ENCODE data around the gene PKDCC. TPM values are rescaled to one million over a fixed set of nuclear protein-coding genes. Genes with fewer than 3 reads are reported as not detected.

The PKDCC gene
- total and polyA plus RNA-seq, 2 donors (not counting 1 experiment from before 2014, with no cell fraction given) = 0.20 to 0.82 TPM

DNA sequence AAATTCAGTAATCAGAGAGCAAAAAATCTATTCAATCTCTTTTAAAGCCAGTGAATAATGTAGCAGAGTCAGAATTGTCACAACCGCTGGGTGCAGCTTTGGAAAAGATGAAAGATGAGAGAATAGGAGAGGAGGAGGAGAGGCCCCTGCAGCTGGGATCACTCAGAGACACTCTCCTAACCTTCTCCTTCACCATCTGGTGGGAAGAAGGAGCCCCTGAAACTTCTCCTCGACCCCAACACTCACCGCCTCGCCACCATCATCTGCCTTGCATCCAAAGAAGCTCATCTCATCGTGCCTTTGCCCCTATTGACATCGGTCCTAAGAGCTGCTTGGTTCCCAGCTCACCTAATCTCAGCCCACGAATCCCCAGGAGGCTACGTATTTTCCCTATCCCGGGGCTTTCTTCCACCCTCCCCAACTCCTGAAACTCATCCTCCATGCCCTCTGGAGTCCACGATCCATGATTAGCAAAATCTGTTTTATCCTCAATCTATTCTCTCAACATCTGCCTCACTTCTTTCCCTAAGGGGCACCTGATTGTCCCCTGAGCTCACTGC is 58.5 kb downstream of the PKDCC start:
- H3K27ac ChIP-seq (ENCODE audit: low read length in 2 of 2) = peak overlapping the region; percentile 98 to 99
- intact Hi-C loops (cut with micrococcal nuclease) = loop anchor here (10.0 kb wide), 1 partner anchor 1048 kb away; no protein-coding TSS in a partner anchor
- H3K4me3 Mint-ChIP-seq = no peak overlapping the region
- H3K27ac Mint-ChIP-seq = no peak overlapping the region
- no peaks in the 10 kb centered on the region for H3K27me3 Mint-ChIP-seq
- 85% methylated on average over 8 of the region's 10 CpGs for whole genome bisulfite sequencing (ENCODE audit: insufficient coverage)
- no peaks in the 10 kb centered on the region for H3K9me3 ChIP-seq (ENCODE audit: control extremely low read depth in 1 of 3, control insufficient read depth in 2 of 3, insufficient read depth in 1 of 3, low read length in 2 of 3)
- ATAC-seq (ENCODE audit: low read depth) = no peak
- peaks cover 91 to 99% of the 10 kb centered on the region in 2 donors for H3K4me1 ChIP-seq (ENCODE audit: control insufficient read depth in 2 of 2, insufficient read depth in 2 of 2, low read length in 2 of 2)
- H3K9ac ChIP-seq (ENCODE audit: low read length) = peak overlapping the region; percentile 65
- H3K4me3 ChIP-seq (ENCODE audit: control extremely low read depth in 1 of 5, extremely low read depth in 1 of 5, insufficient read depth in 1 of 5, low read depth in 2 of 5, low read length in 4 of 5) = peak overlapping the region; percentile 22 to 59 (median 36)
- H3K9me3 Mint-ChIP-seq (ENCODE audit: insufficient read depth) = no peaks in the 10 kb centered on the region
- DNase-seq = no peak
- POLR2A ChIA-PET = interaction anchor here (1.2 to 3.8 kb wide), 5 partner anchors 11 to 63 kb away, joined by 5 to 28 read pairs (median 11); partner anchors contain the start of gene EML4
- H3K79me2 ChIP-seq (ENCODE audit: control insufficient read depth, insufficient read depth, low read length) = peaks cover 23% of the 10 kb centered on the region
- TF ChIP-seq, protein P1, sequence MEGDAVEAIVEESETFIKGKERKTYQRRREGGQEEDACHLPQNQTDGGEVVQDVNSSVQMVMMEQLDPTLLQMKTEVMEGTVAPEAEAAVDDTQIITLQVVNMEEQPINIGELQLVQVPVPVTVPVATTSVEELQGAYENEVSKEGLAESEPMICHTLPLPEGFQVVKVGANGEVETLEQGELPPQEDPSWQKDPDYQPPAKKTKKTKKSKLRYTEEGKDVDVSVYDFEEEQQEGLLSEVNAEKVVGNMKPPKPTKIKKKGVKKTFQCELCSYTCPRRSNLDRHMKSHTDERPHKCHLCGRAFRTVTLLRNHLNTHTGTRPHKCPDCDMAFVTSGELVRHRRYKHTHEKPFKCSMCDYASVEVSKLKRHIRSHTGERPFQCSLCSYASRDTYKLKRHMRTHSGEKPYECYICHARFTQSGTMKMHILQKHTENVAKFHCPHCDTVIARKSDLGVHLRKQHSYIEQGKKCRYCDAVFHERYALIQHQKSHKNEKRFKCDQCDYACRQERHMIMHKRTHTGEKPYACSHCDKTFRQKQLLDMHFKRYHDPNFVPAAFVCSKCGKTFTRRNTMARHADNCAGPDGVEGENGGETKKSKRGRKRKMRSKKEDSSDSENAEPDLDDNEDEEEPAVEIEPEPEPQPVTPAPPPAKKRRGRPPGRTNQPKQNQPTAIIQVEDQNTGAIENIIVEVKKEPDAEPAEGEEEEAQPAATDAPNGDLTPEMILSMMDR (IDR thresholded peaks at IDR 0.05) = no peak
- no peak for TF ChIP-seq EZH2 (IDR thresholded peaks at IDR 0.05; ENCODE audit: borderline replicate concordance, insufficient read depth, low read depth, low read length, poor library complexity, severe bottlenecking)
- peak overlapping the region; percentile 94 for H3K4me2 ChIP-seq (replicated peaks; ENCODE audit: low read depth, low read length, poor library complexity, severe bottlenecking)
- H3K36me3 ChIP-seq (replicated peaks in 1 of 2; ENCODE audit: control extremely low read depth in 1 of 2, control insufficient read depth in 1 of 2, extremely low read depth in 1 of 2, insufficient read depth in 2 of 2, low read length in 1 of 2) = no peaks in the 10 kb centered on the region
- H3K27me3 ChIP-seq (replicated peaks in 1 of 4; ENCODE audit: control extremely low read depth in 1 of 4, control insufficient read depth in 3 of 4, insufficient read depth in 4 of 4, low read length in 3 of 4) = no peaks in the 10 kb centered on the region
- peak overlapping the region; percentile 59 for H2AFZ ChIP-seq (ENCODE audit: insufficient read depth, low read depth, low read length, poor library complexity, severe bottlenecking)
- no peaks in the 10 kb centered on the region for H4K20me1 ChIP-seq (ENCODE audit: control insufficient read depth, insufficient read depth, low read length, poor library complexity, severe bottlenecking)
- CTCF ChIA-PET = interaction anchor here (0.9 to 5.1 kb wide), 13 partner anchors 9 to 89 kb away, joined by 3 to 37 read pairs (median 5); no protein-coding TSS in a partner anchor
- peaks cover 33% of the 10 kb centered on the region for H3K4me1 Mint-ChIP-seq
